C4-2B (cell line): ENCODE measurements around the gene CES4A.

ENCODE experiments used
- ZFX ChIP-seq: fragments of 450-650 bp; IDR thresholded peaks from 2 replicates; pipeline ENCODE4 v1.6.1; 2017
- TF ChIP-seq, protein P1 (sequence below): fragments of 450-650 bp; conservative IDR thresholded peaks from 2 replicates; pipeline ENCODE4 v1.5.1; 2017; ENCODE audit warnings: mild to moderate bottlenecking

DNA sequence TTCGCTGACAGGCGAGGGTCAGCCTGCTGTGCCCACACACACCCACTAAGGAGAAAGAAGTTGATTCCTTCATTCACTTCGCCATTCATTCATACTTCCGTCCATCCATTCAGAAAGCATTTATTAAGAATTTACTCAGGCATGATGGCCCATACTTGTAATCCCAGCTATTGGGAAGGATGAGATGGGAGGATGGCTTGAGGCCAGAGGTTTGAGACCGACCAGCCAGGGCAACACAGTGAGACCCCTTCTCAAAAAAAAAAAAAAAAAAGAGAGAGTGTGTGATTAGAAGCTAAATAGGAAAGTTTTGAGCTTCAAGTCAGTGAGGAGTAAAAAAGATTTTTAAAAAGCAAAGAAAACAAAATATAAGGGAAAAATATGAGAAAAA is 44.3 kb upstream of the CES4A start:
- TF ChIP-seq, protein P1, sequence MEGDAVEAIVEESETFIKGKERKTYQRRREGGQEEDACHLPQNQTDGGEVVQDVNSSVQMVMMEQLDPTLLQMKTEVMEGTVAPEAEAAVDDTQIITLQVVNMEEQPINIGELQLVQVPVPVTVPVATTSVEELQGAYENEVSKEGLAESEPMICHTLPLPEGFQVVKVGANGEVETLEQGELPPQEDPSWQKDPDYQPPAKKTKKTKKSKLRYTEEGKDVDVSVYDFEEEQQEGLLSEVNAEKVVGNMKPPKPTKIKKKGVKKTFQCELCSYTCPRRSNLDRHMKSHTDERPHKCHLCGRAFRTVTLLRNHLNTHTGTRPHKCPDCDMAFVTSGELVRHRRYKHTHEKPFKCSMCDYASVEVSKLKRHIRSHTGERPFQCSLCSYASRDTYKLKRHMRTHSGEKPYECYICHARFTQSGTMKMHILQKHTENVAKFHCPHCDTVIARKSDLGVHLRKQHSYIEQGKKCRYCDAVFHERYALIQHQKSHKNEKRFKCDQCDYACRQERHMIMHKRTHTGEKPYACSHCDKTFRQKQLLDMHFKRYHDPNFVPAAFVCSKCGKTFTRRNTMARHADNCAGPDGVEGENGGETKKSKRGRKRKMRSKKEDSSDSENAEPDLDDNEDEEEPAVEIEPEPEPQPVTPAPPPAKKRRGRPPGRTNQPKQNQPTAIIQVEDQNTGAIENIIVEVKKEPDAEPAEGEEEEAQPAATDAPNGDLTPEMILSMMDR = no peak
- no peak for TF ChIP-seq ZFX
